HG03521 (cell line): ENCODE data around the gene DHX8.
"Not testable (repeated sequence)": the region's sequence is repeated elsewhere in the genome, so short reads cannot be mapped to it uniquely, and the experiment has no call there.

Experiments
- ATAC-seq: cut with Tn5 transposase; IDR thresholded peaks from one replicate; pipeline ENCODE4 v1.9.1; 2021; ENCODE audit warnings: mild to moderate bottlenecking, moderate library complexity; ENCODE audit not compliant: unreplicated experiment

Gene DHX8

DNA sequence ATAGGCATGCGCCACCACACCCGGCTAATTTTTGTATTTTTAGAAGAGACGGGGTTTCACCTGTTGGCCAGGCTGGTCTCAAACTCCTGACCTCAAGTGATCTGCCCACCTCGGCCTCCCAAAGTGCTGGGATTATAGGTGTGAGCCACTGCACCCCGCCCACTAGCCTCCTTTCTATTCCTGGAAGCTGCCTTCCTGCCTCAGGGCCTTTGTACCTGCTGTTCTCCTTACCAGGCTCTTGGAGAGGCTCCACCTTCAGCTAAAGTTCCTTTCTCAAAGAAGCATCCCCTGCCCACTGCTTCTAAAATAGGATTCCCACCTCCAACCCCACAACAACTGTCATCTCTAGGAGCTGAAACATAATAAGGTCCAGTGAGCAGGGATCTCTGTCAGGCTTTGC is 23.9 kb upstream of the DHX8 start:
- ATAC-seq, result not testable (repeated sequence)

- no peak for ATAC-seq
Measured at GRCh38 chr17:43461185-43461584, 22.6 kb upstream of the DHX8 start.

- not testable (repeated sequence) for ATAC-seq
Measured at GRCh38 chr17:43462569-43462968, 21.2 kb upstream of the DHX8 start.

DNA sequence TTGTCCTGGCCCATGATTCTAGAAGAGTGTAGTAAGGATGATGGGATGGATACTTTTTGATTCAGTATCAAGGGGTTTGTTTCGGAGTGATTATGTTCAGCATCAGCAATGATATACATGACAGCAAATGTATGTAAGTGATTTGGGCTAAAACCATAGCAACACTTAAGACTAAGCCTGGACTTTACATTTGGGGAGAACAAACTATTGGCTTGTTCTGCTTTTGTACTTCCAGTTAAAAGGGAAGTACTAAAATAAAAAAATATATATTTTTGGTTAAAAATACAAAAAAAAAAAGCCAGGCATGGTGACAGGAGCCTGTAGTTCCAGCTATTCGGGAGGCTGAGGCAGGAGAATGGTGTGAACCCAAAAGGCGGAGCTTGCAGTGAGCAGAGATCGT is 20.5 kb upstream of the DHX8 start:
- ATAC-seq, result no peak

- no peak for ATAC-seq
Measured at GRCh38 chr17:43464046-43464445, 19.7 kb upstream of the DHX8 start.

GRCh38 chr17:43465049-43465448 is 18.7 kb upstream of the DHX8 start:
- ATAC-seq, result no peak

DNA sequence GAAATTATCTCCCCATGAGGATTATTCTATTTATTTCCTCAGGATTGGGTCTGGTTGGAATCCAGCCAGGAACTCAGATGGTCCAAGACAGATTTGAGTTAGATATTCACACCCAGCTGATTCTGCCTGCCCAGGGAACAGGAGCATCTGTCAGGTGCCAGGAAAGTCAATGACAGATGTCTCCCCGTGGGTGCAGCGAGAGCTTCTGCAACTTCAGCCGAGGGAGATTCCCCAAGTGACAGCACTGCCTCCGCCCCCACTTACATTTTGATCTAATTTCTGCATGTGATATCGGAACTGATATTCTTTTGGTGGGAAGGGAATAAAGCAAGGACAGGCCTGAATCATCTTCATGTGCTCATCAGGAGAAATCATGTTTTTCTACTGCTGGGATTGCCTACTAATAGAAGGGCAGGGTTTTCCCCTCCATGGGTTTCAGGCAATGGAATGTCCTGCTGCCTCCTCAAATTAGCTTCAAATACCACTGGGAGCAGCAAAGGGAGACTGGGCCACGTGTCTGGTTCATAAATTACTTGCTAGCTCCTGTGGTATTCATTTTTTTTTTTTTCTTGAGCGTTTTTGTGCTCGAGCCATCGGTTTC is 15.7 kb upstream of the DHX8 start:
- ATAC-seq, result no peak

DNA sequence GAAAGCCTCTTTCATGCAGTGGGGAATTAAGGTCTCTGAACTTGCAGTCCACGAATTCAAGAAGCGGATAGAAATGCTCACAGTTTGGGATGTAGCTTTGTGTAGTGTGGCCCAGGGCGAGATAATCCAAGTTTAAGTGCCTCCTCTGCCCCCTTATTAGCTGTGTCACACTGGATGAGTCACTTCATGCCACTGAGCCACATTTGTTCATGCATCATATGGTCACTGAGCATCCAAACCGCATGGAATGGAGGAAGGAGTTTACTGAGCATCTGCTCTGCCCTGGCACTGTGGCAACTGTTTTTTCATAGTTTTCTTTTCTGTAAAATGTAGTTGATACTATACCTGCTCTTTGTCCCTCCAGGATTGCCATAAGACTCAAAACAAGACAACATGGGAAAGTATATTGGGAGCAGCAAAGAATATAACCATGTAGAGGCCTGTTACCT is 15.1 kb upstream of the DHX8 start:
- no peak for ATAC-seq

- no peak for ATAC-seq
Measured at GRCh38 chr17:43469145-43469544, 14.6 kb upstream of the DHX8 start.

- no peak for ATAC-seq
Measured at GRCh38 chr17:43471585-43472160, 12.1 kb upstream of the DHX8 start.

- ATAC-seq, result no peak
Measured at GRCh38 chr17:43475494-43476089, 8.2 kb upstream of the DHX8 start.

DNA sequence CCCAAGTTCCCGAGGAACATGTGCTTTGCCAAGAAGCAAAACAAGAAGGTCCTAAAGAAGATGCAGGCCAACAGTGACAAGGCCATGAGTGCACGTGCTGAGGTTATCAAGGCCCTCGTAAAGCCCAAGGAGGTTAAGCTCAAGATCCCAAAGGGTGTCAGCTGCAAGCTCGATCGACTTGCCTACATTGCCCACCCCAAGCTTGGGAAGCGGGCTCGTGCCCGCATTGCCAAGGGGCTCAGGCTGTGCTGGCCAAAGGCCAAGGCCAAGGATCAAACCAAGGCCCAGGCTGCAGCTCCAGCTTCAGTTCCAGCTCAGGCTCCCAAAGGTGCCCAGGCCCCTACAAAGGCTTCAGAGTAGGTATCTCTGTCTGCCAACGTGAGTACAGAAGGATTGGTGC is 7.5 kb upstream of the DHX8 start:
- ATAC-seq, result not testable (repeated sequence)

- ATAC-seq, result no peak
Measured at GRCh38 chr17:43477832-43478634, 5.7 kb upstream of the DHX8 start.

GRCh38 chr17:43479948-43480347 is 3.8 kb upstream of the DHX8 start:
- ATAC-seq, result no peak

- no peak for ATAC-seq
Measured at GRCh38 chr17:43482103-43483012, 1.4 kb upstream of the DHX8 start.

DNA sequence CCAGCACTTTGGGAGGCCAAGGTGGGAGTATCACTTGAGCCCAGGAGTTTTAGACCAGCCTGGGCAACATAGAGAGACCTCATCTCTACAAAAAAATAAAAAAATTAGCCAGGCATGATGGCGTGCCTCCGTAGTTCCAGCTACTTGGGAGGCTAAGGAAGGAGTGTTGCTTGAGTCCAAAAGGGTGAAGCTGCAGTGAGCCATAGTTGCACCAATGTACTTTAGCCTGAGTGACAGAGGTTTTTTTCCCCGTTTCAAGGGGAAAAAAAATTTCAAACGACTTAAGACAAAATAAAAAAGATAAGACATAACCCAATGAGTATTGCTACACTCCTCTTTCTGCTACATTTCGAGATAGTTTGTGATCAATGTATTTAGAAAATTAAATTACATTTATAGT is 6.8 kb downstream of the DHX8 start:
- ATAC-seq, result no peak

GRCh38 chr17:43509440-43509839 is 25.7 kb downstream of the DHX8 start:
- ATAC-seq, result not testable (repeated sequence)

DNA sequence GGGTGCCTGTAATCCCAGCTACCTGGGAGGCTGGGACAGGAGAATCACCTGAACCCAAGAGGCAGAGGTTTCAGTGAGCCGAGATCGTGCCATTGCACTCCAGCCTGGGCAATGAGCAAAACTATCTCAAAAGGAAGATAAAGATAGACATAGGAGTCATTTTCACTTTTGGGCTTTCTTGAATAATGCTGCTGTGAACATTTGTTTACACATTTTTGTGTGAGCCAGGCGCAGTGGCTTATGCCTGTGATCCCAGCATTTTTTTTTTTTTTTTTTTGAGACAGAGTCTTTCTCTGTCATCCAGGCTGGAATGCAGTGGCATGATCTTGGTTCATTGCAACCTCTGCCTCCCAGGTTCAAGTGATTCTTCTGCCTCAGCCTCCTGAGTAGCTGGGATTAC is 27.4 kb downstream of the DHX8 start:
- ATAC-seq, result not testable (repeated sequence)

- ATAC-seq, result no peak
Measured at GRCh38 chr17:43515656-43516055, 31.9 kb downstream of the DHX8 start.

DNA sequence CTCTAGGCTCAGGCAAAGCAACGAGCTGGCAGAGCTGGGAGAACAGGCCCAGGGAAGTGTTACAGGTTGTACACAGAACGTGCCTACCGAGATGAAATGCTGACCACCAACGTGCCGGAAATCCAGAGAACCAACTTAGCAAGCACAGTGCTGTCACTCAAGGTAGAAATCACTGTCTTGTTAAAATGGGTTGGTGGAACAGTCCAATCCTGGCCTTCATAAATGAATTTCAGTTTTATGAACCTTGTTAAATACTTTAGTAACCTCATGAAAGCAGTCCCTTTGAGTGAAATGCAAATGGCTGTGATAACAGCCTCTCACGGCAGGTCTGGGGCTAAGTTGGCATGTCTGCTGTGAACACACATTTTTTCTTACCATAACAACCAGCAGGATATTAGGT is 33.4 kb downstream of the DHX8 start:
- ATAC-seq, result no peak
